Activated CD4-positive, alpha-beta T cell treated with anti-CD3 and anti-CD28 coated beads, Interleukin-10, Interleukin-2, amounts not matched to agents 100 ng/mL and 50 ng/mL, durations not matched to agents 16 hours and 8 hours (primary cell): ENCODE results near the gene SLC35B2.
A peak's percentile ranks its signal among the peaks of the same experiment; 100 is the strongest.

Experiments used
- DNase-seq: peaks from one replicate; pipeline ENCODE4 v3.0.0-alpha.2; 2020

SLC35B2 gene

DNA sequence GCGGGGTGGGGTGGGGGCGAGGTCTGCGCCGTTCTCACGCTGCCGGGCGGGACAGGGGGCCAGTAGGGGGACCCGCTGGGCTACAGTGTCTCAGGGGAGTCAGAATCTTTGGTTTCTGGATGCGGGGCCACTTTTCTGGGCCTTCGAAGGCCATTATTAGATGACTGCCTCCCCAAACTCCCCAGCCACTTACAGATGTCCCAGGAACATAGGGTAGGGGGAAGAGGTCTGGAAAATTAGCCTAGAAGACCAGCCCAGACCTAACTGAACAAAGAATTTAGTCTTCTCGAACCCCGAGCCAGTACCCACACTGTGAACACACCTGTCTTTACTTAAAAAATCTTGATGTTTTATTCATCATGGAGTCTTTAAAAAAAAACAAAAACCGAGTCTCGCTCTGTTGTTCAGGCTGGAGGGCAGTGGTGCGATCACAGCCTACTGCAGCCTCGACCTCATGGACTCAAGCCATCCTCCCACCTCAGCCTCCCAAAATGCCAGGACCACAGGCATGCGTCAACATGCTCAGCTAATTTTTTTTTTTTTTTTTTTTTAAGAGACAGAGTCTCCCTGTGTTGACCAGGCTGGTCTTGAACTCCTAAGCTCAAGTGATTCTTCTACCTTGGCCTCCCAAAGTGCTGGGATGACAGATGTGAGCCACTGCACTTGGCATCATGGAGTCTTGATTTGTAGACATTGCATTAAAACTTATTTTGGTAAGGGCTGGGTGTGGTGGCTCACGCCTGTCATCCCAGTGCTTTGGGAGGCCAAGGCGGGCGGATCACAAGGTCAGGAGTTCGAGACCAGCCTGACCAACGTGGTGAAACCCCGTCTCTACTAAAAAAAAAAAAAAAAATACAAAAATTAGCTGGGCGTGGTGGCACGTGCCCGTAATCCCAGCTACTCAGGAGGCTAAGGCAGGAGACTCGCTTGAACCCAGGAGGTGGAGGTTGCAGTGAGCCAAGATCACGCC, 37.2 kb downstream of the SLC35B2 start:
- no peak for DNase-seq

- DNase-seq: peak; percentile 34
Measured at GRCh38 chr6:44219053-44219814, 38.1 kb downstream of the SLC35B2 start.

DNA sequence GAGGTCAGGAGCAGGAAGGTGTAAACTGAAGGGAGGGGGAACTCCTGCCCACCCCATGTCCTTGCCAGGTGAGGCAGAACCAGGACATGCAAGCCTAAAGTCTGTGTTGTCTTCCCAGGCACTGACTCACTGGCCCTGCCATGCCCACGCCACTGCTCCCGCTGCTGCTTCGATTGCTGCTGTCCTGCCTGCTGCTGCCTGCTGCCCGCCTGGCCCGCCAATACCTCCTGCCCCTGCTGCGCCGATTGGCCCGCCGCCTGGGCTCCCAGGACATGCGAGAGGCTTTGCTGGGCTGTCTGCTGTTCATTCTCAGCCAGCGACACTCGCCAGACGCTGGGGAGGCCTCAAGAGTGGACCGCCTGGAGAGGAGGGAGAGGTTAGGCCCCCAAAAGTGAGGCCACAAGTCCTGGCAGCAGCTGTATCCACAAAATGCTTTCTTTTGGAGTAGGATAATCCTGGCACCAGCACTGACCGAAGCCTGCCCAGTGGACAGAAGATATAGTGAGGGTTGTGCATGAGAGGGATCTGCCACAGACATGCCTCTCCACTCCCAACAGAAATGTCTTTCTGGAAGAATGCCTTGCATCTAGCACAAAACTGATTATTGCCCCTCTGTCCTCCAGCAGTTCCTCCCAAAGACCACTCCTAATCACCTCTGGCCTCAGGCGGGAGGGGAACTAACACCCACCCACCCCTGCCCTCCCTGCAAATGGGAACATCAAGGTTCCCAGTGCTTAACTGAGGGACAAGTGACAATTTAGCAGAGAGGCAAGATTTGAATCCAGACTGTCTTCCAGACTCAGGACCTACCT, 39.8 kb downstream of the SLC35B2 start:
- DNase-seq: no peak

DNA sequence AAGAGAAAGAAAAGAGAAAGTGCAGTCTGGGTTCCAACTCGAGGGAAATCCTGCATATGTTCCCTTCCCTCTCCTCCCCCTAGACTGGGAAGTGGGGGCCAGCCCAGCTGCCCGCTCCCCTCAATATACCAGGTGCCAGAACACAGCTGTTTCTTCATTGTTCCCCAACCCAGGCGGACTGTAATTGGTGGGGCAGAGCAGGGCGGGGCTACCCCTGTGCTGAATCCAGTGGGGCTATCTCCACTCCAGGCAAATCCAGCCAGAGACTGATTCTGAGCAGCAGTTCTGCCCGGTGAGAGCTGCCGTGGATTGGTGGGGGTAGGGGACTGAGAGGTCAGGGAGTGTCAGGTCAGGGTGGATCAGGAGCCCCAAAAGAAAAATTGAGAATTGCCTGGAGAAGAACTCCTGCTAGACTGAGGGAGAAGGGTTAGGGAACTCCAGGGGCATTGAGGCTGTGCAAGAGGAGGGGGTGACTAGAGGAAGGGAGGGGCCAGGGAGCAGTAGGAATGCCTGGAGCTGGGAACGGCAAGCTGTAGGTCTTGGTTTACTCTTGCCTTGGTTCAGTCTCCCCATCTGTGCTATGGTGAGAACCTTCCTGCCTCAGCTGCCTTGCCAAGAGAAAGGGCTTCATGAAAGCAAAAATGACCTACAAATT, 40.5 kb downstream of the SLC35B2 start, which contains the start of gene MYMX:
Gene MYMX (plus strand): TSS at position 250 of the 655 bp plus-strand sequence. CDS start 546 bp downstream, outside the sequence.
- DNase-seq: no peak

DNA sequence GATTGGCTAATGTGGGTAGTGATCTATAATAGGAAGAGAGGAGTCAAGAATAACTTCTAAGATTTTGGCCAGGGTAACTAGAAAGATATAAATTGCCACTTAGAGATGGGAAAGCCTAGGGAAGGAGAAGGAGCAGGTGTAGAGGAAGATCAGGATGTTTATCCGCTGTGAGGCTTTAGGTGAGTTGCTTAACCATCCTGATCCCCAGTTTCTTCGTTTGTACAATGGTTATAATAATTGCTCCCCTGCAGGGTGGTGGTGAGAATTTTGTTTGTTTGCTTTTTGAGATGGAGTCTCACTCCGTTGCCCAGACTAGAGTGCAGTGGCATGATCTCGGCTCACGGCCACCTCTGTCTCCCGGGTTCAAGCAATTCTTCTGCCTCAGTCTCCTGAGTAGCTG, 43.0 kb downstream of the SLC35B2 start:
- DNase-seq: no peak

- DNase-seq: no peak
Measured at GRCh38 chr6:44211284-44211683, 46.0 kb downstream of the SLC35B2 start.

DNA sequence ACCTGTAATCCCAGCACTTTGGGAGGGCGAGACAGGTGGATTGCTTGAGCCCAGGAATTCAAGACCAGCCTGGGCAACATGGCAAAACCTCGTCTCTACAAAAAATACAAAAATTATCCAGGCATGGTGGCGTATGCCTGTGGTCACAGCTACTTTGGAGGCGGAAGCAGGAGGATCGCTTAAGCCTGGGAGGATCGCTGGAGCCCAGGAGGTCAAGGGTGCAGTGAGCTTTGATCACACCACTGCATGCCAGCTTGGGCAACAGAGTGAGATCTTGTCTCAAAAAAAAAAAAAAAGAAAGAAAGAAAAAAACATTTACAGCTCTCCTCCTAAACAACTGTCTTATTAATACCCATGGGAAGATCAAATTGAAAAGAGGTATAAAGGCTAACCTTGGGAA, 49.4 kb downstream of the SLC35B2 start:
- no peak for DNase-seq
